K562 (cell line): ENCODE data around the gene GSS. TPM values are rescaled to one million over a fixed set of nuclear protein-coding genes. Genes with fewer than 3 reads are reported as not detected.

ENCODE experiments used
- ATAC-seq: fragments of 200-7000 bp; cut with Tn5 transposase; 3 replicates; pipeline ENCODE4 v1.9.1; 2020; ENCODE audit warnings: moderate library complexity
- BruUV-seq: library from RNA; stranded (reverse); fragments of 400-500 nt; replicated peaks from 2 replicates; lab custom pipeline; 2021; lab: Mats Ljungman, UMichigan
- CTCF ChIA-PET: fragments of 300-600 bp; formaldehyde crosslinking; extraction: SDS; loops from one replicate; lab custom pipeline; 2021; ENCODE audit warnings: low intra/inter-chr PET ratio; lab: Yijun Ruan, JAX
- POLR2A ChIA-PET: fragments of 300-600, 350-650 bp; sonication (Branson Sonifier 250); formaldehyde crosslinking; extraction: SDS; loops from one replicate; lab custom pipeline; 2021; ENCODE audit warnings: antibody characterized with exemption, inconsistent platforms; lab: Yijun Ruan, JAX
- DNase-seq, 4 experiments: peaks; one replicate each; pipeline versions ENCODE4 v3.0.0 to v3.0.0-alpha.2; 2011 to 2018; ENCODE audit warnings: low spot score in 3 of 4, mixed read lengths in 3 of 4; ENCODE audit errors: extremely low read depth in 1 of 4
- FAIRE-seq: peaks from 2 replicates; lab custom pipeline; 2011; peaks lifted over from hg19 to GRCh38; lab: Jason Lieb, UNC
- H2AFZ ChIP-seq: 2 replicates; pipeline ENCODE4 v1.6.0; 2011; ENCODE audit warnings: low read depth, low read length, control low read depth, inconsistent platforms
- H3K27ac ChIP-seq: fragments of 200-600 bp; 3 replicates; pipeline ENCODE4 v1.8.0; 2011; ENCODE audit warnings: low read depth, mild to moderate bottlenecking, control low read depth, inconsistent platforms, low read length, moderate library complexity, mixed read lengths; ENCODE audit errors: extremely low read depth
- H3K27me3 ChIP-seq, 2 experiments: fragments of 300-600 bp in 1 of 2; 2 replicates in 1 of 2; 3 replicates in 1 of 2; pipeline versions ENCODE4 v1.6.0 to v1.8.0; 2011; ENCODE audit warnings: inconsistent platforms in 2 of 2, low read length in 2 of 2, mild to moderate bottlenecking in 1 of 2, mixed read lengths in 1 of 2, moderate library complexity in 1 of 2; ENCODE audit not compliant: control insufficient read depth in 2 of 2, insufficient read depth in 2 of 2
- H3K36me3 ChIP-seq: fragments of 300-600 bp; 3 replicates; pipeline ENCODE4 v1.8.0; 2011; ENCODE audit warnings: mild to moderate bottlenecking, low read length, inconsistent platforms; ENCODE audit not compliant: control insufficient read depth, insufficient read depth
- H3K4me1 ChIP-seq, 2 experiments: fragments of 200-600 bp in 1 of 2; replicated peaks in 1 of 2; 2 replicates in 1 of 2; 3 replicates in 1 of 2; pipeline versions ENCODE4 v1.5.1 to v1.8.0; 2011; ENCODE audit warnings: inconsistent platforms in 2 of 2, low read length in 2 of 2, mild to moderate bottlenecking in 1 of 2, mixed read lengths in 1 of 2, moderate library complexity in 1 of 2; ENCODE audit not compliant: control insufficient read depth in 2 of 2, insufficient read depth in 2 of 2
- H3K4me2 ChIP-seq: 2 replicates; pipeline ENCODE4 v1.6.1; 2011; ENCODE audit warnings: low read length, control low read depth, inconsistent platforms, mixed read lengths; ENCODE audit not compliant: insufficient read depth
- H3K4me3 ChIP-seq: fragments of 200-600 bp; sonication (generic), shearing (Covaris generic); 2 replicates; pipeline ENCODE4 v1.5.1; 2016; ENCODE audit warnings: control low read depth, inconsistent platforms
- H3K79me2 ChIP-seq: fragments of 200-600 bp; 3 replicates; pipeline ENCODE4 v1.8.0; 2011; ENCODE audit warnings: low read length, inconsistent platforms; ENCODE audit not compliant: control insufficient read depth, insufficient read depth
- H3K9ac ChIP-seq, 2 experiments: 2 replicates each; pipeline versions ENCODE4 v1.6.0 to v1.6.1; 2011; ENCODE audit warnings: low read depth in 2 of 2, low read length in 2 of 2, control low read depth in 1 of 2, inconsistent platforms in 1 of 2, mild to moderate bottlenecking in 1 of 2, mixed read lengths in 1 of 2; ENCODE audit not compliant: insufficient read depth in 1 of 2
- H3K9me1 ChIP-seq: one replicate; pipeline ENCODE4 v1.6.0; 2011; ENCODE audit warnings: inconsistent platforms, mild to moderate bottlenecking, low read length, moderate library complexity; ENCODE audit not compliant: control insufficient read depth, insufficient read depth
- H3K9me3 ChIP-seq: replicated peaks from 2 replicates; pipeline ENCODE4 v1.5.1; 2011; ENCODE audit warnings: low read depth, low read length, inconsistent platforms; ENCODE audit not compliant: control insufficient read depth, insufficient read depth
- H4K20me1 ChIP-seq: replicated peaks from 2 replicates; pipeline ENCODE4 v1.6.1; 2011; ENCODE audit warnings: low read length, inconsistent platforms, mixed read lengths; ENCODE audit not compliant: control insufficient read depth, insufficient read depth
- DNMT1 ChIP-seq: fragments of 450-650 bp; IDR thresholded peaks from 2 replicates; pipeline ENCODE4 v1.6.1; 2016; ENCODE audit warnings: antibody characterized with exemption, mild to moderate bottlenecking
- ELK1 ChIP-seq: sonication (generic); formaldehyde crosslinking; IDR thresholded peaks from 2 replicates; pipeline ENCODE4 v1.8.1; 2022; ENCODE audit warnings: missing genetic modification reagents
- HINFP ChIP-seq: fragments of 450-650 bp; conservative IDR thresholded peaks from 2 replicates; pipeline ENCODE4 v1.6.1; 2016; ENCODE audit warnings: missing genetic modification characterization, low read depth, mild to moderate bottlenecking, control low read depth, missing compliant biosample characterization
- HNRNPUL1 ChIP-seq: fragments of 200-400 bp; formaldehyde crosslinking; IDR thresholded peaks from 2 replicates; pipeline ENCODE4 v1.6.1; 2017; ENCODE audit warnings: low read length
- KLF13 ChIP-seq: fragments of 450-650 bp; IDR thresholded peaks from 2 replicates; pipeline ENCODE4 v1.6.1; 2016; ENCODE audit warnings: missing genetic modification characterization, low read depth, mild to moderate bottlenecking, missing compliant biosample characterization, moderate library complexity, borderline replicate concordance
- SFPQ ChIP-seq: fragments of 200-400 bp; formaldehyde crosslinking; IDR thresholded peaks from 2 replicates; pipeline ENCODE4 v1.6.1; 2017; ENCODE audit warnings: mild to moderate bottlenecking, low read depth, low read length, moderate library complexity
- TEAD1 ChIP-seq, 2 experiments: fragments of 450-650 bp in 1 of 2; sonication (generic) in 1 of 2; formaldehyde crosslinking; IDR thresholded peaks; 2 replicates each; pipeline versions ENCODE4 v1.4.0 to v1.8.0; 2020 to 2022; ENCODE audit warnings: mild to moderate bottlenecking in 2 of 2, missing genetic modification reagents in 1 of 2
- ZC3H11A ChIP-seq: IDR thresholded peaks from 2 replicates; pipeline ENCODE4 v1.6.1; 2012; ENCODE audit warnings: low read depth, low read length, improper control_type of control experiment
- ZNF398 ChIP-seq: fragments of 250-450 bp; sonication (Bioruptor Pico); IDR thresholded peaks from 2 replicates; pipeline ENCODE4 v1.8.0; 2021; ENCODE audit warnings: moderate library complexity, mild to moderate bottlenecking, inconsistent platforms
- WGBS: fragments of 100-300 bp; shearing (Covaris generic); methylation state at CpG from one replicate; pipeline ENCODE4 v1.1.6; 2016; ENCODE audit warnings: low coverage, mixed read lengths; ENCODE audit not compliant: insufficient coverage; ENCODE audit errors: missing lambda C conversion rate; 5-methylcytosine and 5-hydroxymethylcytosine counted together
- in situ Hi-C: fragments of 300-500 bp; cut with MboI; formaldehyde crosslinking; loops from 4 replicates; pipeline ENCODE4 v1.15.0; 2018; ENCODE audit warnings: inconsistent platforms, mixed read lengths
- intact Hi-C: fragments of 100-400 bp; cut with micrococcal nuclease; formaldehyde crosslinking; loops from 2 replicates; pipeline ENCODE4 v1.14.2; 2022
- polyA plus RNA-seq, 8 experiments: library from polyadenylated mRNA; depleted of rRNA in 4 of 8; stranded (reverse) in 5 of 8; unstranded in 3 of 8; fragments of >200 nt; fragmentation: Nextera tagmentation in 2 of 8; fragmentation: Illumina TruSeq in 1 of 8; extraction: Ambion mirVana in 2 of 8; extraction: Trizol in 1 of 8; gene quantifications; 2 replicates each; pipeline versions ENCODE4 v1.2.1 to v1.2.3, GENCODE V29; 2011 to 2014; ENCODE audit warnings: inconsistent platforms in 1 of 8, missing spikeins in 1 of 8
- total RNA-seq, 7 experiments: library from RNA; depleted of rRNA in 6 of 7; stranded (reverse); fragments of >200 nt in 6 of 7; fragmentation: Illumina TruSeq in 2 of 7; extraction: Trizol in 2 of 7; gene quantifications; 2 replicates each; pipeline versions ENCODE4 v1.2.1 to v1.2.3, GENCODE V29; 2011 to 2021; ENCODE audit warnings: low replicate concordance in 1 of 7

Gene GSS
- total and polyA plus RNA-seq, 9 of the 15 experiments (the other 6 are each of a cell fraction or from before 2014, with no cell fraction given): 18.4 to 165 (median 89.4) TPM

GRCh38 chr20:34926581-34926980, 29.0 kb downstream of the GSS start:
- no peak for DNase-seq

More at GRCh38 chr20:34926581-34926980, 29.0 kb downstream of the GSS start:
- TF ChIP-seq KLF13 (no peak), DNMT1 (no peak), SFPQ (no peak), HINFP (no peak), HNRNPUL1 (no peak), ZC3H11A (no peak), ELK1 (CRISPR knock-in tag) (no peak), TEAD1 (CRISPR knock-in tag; IDR thresholded peaks at IDR 0.05) (no peak), ZNF398 (CRISPR knock-in tag) (no peak)
- Histone ChIP-seq H4K20me1 (no peaks in the 10 kb centered on the region), H3K9ac (no peak overlapping the region), H3K9me1 (peaks cover 4% of the 10 kb centered on the region), H3K9me3 (peaks cover 5% of the 10 kb centered on the region), H3K4me1 (no peaks in the 10 kb centered on the region; a peak in 1 of 5 replicates), H3K4me3 (no peak overlapping the region), H3K36me3 (peaks cover 95% of the 10 kb centered on the region), H2AFZ (no peak overlapping the region), H3K79me2 (no peaks in the 10 kb centered on the region), H3K27me3 (no peaks in the 10 kb centered on the region), H3K4me2 (no peak overlapping the region), H3K27ac (no peak overlapping the region)
- in situ Hi-C loops (no loop called here), intact Hi-C loops (no loop called here)
- POLR2A ChIA-PET: interaction anchor here (0.7 to 1.0 kb wide), 2 partner anchors 11 to 29 kb away, joined by 4 read pairs; partner anchors contain the start of genes GSS and MYH7B
- ATAC-seq: no peak
- 92% methylated on average over 1 of the region's 1 CpG for WGBS
- FAIRE-seq: no peak
- CTCF ChIA-PET: no interaction called here
- no TSS peak for BruUV-seq
